ENCODE measurements around the gene RMDN3.

The RMDN3 gene

GRCh38 chr15:40782609-40783227, 27.7 kb upstream of the RMDN3 start:
- peak; percentile 98 for TF ChIP-seq CTCF (IDR thresholded peaks at IDR 0.05; ENCODE audit: poor library complexity, severe bottlenecking)
- peaks cover 32% of the 10 kb centered on the region for H3K36me3 ChIP-seq (ENCODE audit: low read depth)
- DNase-seq (ENCODE audit: low spot score) (peak; percentile 93), ATAC-seq (ENCODE audit: low read depth) (peak; percentile 73)
- no peaks in the 10 kb centered on the region for H3K27me3 ChIP-seq (ENCODE audit: insufficient read depth, poor library complexity, severe bottlenecking)
- no peaks in the 10 kb centered on the region for H3K9me3 ChIP-seq (ENCODE audit: severe bottlenecking)
- peaks cover 25% of the 10 kb centered on the region for H3K4me1 ChIP-seq (ENCODE audit: insufficient read depth, poor library complexity, severe bottlenecking)
- no peak overlapping the region for H3K27ac ChIP-seq (ENCODE audit: poor library complexity, severe bottlenecking)
- no peak overlapping the region for H3K4me3 ChIP-seq (ENCODE audit: severe bottlenecking)

DNA sequence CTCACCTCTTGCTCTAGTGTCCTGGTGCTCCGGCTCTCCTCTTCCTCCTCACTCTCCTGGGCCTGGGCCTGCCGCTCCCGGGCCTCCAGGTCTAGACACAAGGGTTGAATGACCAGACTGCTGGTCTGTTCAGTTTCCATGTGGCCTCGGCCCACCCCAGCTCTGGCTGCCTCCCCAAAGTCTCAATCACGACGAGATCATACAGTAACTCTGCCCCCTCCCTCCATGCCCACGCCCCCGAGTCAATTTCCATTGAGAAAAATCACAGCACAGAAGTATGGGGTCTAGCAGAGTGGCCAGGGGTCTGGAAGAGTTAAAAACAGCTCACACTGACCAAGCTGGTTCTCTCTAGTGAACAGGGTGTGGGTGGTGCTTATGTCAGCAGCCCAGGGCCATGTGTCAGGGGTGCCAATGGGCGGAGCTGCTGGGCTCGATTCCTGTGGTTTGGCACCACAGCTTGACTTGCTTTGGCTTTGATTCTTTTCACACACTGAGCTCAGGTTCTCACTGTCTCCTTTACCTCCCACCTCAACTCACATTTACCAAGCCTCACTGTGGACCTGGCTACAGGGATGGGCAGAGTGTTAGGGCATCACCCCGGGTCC, 21.6 kb upstream of the RMDN3 start:
- peak; percentile 89 for DNase-seq (ENCODE audit: low spot score)
- Histone ChIP-seq H3K4me1 (ENCODE audit: insufficient read depth, poor library complexity, severe bottlenecking) (peaks cover 10% of the 10 kb centered on the region), H3K27ac (ENCODE audit: poor library complexity, severe bottlenecking) (peak overlapping the region; percentile 17), H3K27me3 (ENCODE audit: insufficient read depth, poor library complexity, severe bottlenecking) (no peaks in the 10 kb centered on the region), H3K4me3 (ENCODE audit: severe bottlenecking) (no peak overlapping the region), H3K9me3 (ENCODE audit: severe bottlenecking) (no peaks in the 10 kb centered on the region), H3K36me3 (ENCODE audit: low read depth) (peaks cover 67% of the 10 kb centered on the region)
- no peak for TF ChIP-seq CTCF (IDR thresholded peaks at IDR 0.05; ENCODE audit: poor library complexity, severe bottlenecking)
- ATAC-seq (ENCODE audit: low read depth), result peak; percentile 98

GRCh38 chr15:40775740-40776536, 20.9 kb upstream of the RMDN3 start:
- Histone ChIP-seq H3K27me3 (ENCODE audit: insufficient read depth, poor library complexity, severe bottlenecking) (no peaks in the 10 kb centered on the region), H3K27ac (ENCODE audit: poor library complexity, severe bottlenecking) (no peak overlapping the region), H3K4me1 (ENCODE audit: insufficient read depth, poor library complexity, severe bottlenecking) (peaks cover 10% of the 10 kb centered on the region), H3K4me3 (ENCODE audit: severe bottlenecking) (no peak overlapping the region), H3K36me3 (ENCODE audit: low read depth) (peaks cover 67% of the 10 kb centered on the region), H3K9me3 (ENCODE audit: severe bottlenecking) (no peaks in the 10 kb centered on the region)
- ATAC-seq (ENCODE audit: low read depth), result no peak
- no peak for DNase-seq (ENCODE audit: low spot score)
- no peak for TF ChIP-seq CTCF (IDR thresholded peaks at IDR 0.05; ENCODE audit: poor library complexity, severe bottlenecking)

DNA sequence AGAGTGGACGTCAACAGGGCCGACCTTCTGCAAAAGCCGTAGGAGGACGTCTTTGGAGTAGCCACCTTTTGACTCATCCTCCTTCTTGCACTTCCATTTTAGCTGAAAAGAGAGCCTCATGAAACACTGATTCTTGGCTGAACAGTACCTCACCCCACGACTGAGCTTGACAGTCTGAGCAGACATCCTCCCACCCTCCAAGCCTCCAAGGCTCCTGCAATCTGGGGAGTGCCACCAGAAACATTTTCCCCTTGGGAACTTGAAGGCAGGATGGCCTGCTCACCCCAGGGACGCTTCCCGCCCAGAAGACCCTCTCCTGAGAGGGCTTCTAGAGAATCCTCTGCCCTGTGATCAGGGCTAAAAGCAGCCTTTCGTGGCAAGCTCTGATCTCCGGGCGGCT, 20.0 kb upstream of the RMDN3 start:
- H3K4me1 ChIP-seq (ENCODE audit: insufficient read depth, poor library complexity, severe bottlenecking), result peaks cover 18% of the 10 kb centered on the region
- H3K27ac ChIP-seq (ENCODE audit: poor library complexity, severe bottlenecking), result no peak overlapping the region
- H3K9me3 ChIP-seq (ENCODE audit: severe bottlenecking), result no peaks in the 10 kb centered on the region
- peaks cover 63% of the 10 kb centered on the region for H3K36me3 ChIP-seq (ENCODE audit: low read depth)
- H3K27me3 ChIP-seq (ENCODE audit: insufficient read depth, poor library complexity, severe bottlenecking), result no peaks in the 10 kb centered on the region
- H3K4me3 ChIP-seq (ENCODE audit: severe bottlenecking), result no peak overlapping the region
- no peak for TF ChIP-seq CTCF (IDR thresholded peaks at IDR 0.05; ENCODE audit: poor library complexity, severe bottlenecking)
- ATAC-seq (ENCODE audit: low read depth) (no peak), DNase-seq (ENCODE audit: low spot score) (no peak)

Measured in RWPE2 (cell line).